NB4 (cell line): Measurements from ENCODE around the gene ARL10.

Experiments used
- DNase-seq: peaks from one replicate; pipeline ENCODE4 v3.0.0; 2010; ENCODE audit warnings: low read depth
- H3K4me3 ChIP-seq: one replicate; pipeline ENCODE4 v1.5.1; 2011; ENCODE audit warnings: mild to moderate bottlenecking, low read depth, low read length, moderate library complexity
- MYC ChIP-seq: IDR thresholded peaks from 2 replicates; pipeline ENCODE4 v1.6.1; 2011; ENCODE audit warnings: low read depth, low read length
- POLR2A ChIP-seq: IDR thresholded peaks from 2 replicates; pipeline ENCODE4 v1.6.1; 2011; ENCODE audit warnings: mild to moderate bottlenecking; ENCODE audit not compliant: insufficient read length; ENCODE audit errors: extremely low read depth
- TF ChIP-seq, protein P1 (sequence below): IDR thresholded peaks from one replicate; pipeline ENCODE4 v1.5.1; 2012; ENCODE audit warnings: low read depth, low read length
- TF ChIP-seq, protein P2 (sequence below): IDR thresholded peaks from 2 replicates; pipeline ENCODE4 v1.6.1; 2011; ENCODE audit warnings: low read depth, low read length

Gene ARL10

GRCh38 chr5:176360894-176361436 is 4.3 kb upstream of the ARL10 start:
- TF ChIP-seq, protein P1, sequence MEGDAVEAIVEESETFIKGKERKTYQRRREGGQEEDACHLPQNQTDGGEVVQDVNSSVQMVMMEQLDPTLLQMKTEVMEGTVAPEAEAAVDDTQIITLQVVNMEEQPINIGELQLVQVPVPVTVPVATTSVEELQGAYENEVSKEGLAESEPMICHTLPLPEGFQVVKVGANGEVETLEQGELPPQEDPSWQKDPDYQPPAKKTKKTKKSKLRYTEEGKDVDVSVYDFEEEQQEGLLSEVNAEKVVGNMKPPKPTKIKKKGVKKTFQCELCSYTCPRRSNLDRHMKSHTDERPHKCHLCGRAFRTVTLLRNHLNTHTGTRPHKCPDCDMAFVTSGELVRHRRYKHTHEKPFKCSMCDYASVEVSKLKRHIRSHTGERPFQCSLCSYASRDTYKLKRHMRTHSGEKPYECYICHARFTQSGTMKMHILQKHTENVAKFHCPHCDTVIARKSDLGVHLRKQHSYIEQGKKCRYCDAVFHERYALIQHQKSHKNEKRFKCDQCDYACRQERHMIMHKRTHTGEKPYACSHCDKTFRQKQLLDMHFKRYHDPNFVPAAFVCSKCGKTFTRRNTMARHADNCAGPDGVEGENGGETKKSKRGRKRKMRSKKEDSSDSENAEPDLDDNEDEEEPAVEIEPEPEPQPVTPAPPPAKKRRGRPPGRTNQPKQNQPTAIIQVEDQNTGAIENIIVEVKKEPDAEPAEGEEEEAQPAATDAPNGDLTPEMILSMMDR = no peak
- TF ChIP-seq MYC (no peak), POLR2A (no peak)
- TF ChIP-seq, protein P2, sequence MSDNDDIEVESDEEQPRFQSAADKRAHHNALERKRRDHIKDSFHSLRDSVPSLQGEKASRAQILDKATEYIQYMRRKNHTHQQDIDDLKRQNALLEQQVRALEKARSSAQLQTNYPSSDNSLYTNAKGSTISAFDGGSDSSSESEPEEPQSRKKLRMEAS = no peak
- DNase-seq = no peak
- peak overlapping the region; percentile 80 for H3K4me3 ChIP-seq

- peak within 1 kb of the TSS; percentile 80 for H3K4me3 ChIP-seq
- peak; percentile 90 for DNase-seq
- TF ChIP-seq, protein P1 = no peak
- TF ChIP-seq, protein P2 = peak; percentile 58; the same call in 1 of the 2 replicates
- TF ChIP-seq MYC (peak; percentile 52; the same call in 1 of the 2 replicates), POLR2A (peak; percentile 75)
These were observed 3.7 kb upstream of the ARL10 start, which contains the start of gene KIAA1191 for GRCh38 chr5:176361437-176362232. KIAA1191 (minus strand) TSS chr5:176361764; CDS start chr5:176359508, 2,256 bp downstream.

DNA sequence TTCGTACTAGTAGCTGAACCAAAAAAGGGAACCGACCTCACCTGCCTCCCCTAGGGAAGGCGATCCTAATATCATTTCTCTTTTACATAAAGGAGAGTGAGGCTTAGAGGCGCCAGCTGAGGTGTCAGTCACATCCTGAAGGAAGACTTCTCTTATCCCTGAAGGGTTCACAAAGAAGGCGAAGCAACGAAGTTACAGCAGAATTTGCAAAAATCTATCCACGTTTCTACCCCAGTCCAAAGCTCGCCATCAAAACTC is 3.1 kb upstream of the ARL10 start:
- H3K4me3 ChIP-seq = peak overlapping the region; percentile 80
- DNase-seq = no peak
- TF ChIP-seq MYC (no peak), POLR2A (no peak)
- TF ChIP-seq, protein P2 = no peak
- TF ChIP-seq, protein P1 = no peak

DNA sequence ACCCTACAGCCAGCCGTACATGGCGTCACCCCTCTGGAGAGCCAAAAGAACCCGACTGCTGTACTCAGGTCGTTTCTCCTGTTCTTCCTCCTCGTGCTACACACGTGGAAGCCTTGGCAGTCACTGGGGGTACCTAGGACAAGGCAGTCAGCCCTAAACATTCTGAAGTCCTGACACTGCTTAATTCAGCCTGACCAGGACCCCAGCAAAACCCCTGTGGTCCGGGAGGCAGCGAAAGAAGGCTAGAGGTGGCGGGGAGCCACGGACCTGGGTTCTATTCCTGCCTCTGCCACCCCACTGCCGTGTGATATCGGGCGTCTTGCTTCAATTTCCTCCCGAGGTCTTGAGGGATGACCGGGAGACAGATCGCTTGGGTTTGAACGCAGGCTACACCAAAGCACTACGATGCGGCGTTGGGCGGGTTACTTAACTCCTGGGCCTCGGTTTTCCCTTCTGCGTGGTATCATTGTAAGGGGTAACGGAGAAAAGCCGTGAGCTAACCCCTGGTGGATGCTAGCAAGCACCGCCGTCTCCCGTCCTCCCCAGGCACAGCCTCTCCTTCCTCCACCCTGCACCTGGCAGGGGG is 429 bp upstream of the ARL10 start:
- no peak overlapping the region for H3K4me3 ChIP-seq
- DNase-seq = no peak
- TF ChIP-seq, protein P1 = no peak
- TF ChIP-seq MYC = no peak
- no peak for TF ChIP-seq POLR2A
- TF ChIP-seq, protein P2 = no peak

- DNase-seq = no peak
- TF ChIP-seq, protein P1 = no peak
- TF ChIP-seq, protein P2 = no peak
- TF ChIP-seq POLR2A (no peak), MYC (no peak)
- H3K4me3 ChIP-seq = no peak overlapping the region
These were observed 1.1 kb downstream of the ARL10 start for GRCh38 chr5:176366232-176366894.
